Esophagus muscularis mucosa (tissue), 4 donors: ENCODE data around the gene L3MBTL4. TPM values are rescaled to one million over a fixed set of nuclear protein-coding genes. Genes with fewer than 3 reads are reported as not detected.

ENCODE experiments used
- DNase-seq: peaks from one replicate; pipeline ENCODE4 v3.0.0-alpha.2; 2017; ENCODE audit errors: extremely low spot score
- H3K27ac ChIP-seq, 4 donors: fragments of 200-600 bp; sonication (generic); replicated peaks in 1 of 4; 1 replicate in 3 of 4; 2 replicates in 1 of 4; pipeline ENCODE4 v1.5.1; 2016 to 2019; ENCODE audit warnings: mild to moderate bottlenecking in 1 of 4
- H3K27me3 ChIP-seq, 4 donors: fragments of 200-600 bp; sonication (generic); one replicate each; pipeline versions ENCODE4 v1.5.1 to v1.6.0; 2016 to 2019
- H3K36me3 ChIP-seq, 4 donors: fragments of 200-600 bp; sonication (generic); one replicate each; pipeline ENCODE4 v1.5.1; 2016 to 2019
- H3K4me1 ChIP-seq, 4 donors: fragments of 200-600 bp; sonication (generic); one replicate each; pipeline ENCODE4 v1.5.1; 2016 to 2019
- H3K4me3 ChIP-seq, 4 donors: fragments of 200-600 bp; sonication (generic); 1 replicate in 2 of 4; 2 replicates in 2 of 4; pipeline ENCODE4 v1.5.1; 2016 to 2019; ENCODE audit warnings: mild to moderate bottlenecking in 4 of 4, moderate library complexity in 1 of 4
- H3K9me3 ChIP-seq, 4 donors: fragments of 200-600 bp; sonication (generic); 1 replicate in 3 of 4; 2 replicates in 1 of 4; pipeline ENCODE4 v1.5.1; 2016 to 2019
- EP300 ChIP-seq: sonication (generic); formaldehyde crosslinking; IDR thresholded peaks from one replicate; pipeline ENCODE4 v1.6.1; 2017; ENCODE audit warnings: antibody characterized with exemption
- POLR2A ChIP-seq: fragments of 450-650 bp; IDR thresholded peaks from one replicate; pipeline ENCODE4 v1.6.1; 2017; ENCODE audit warnings: antibody characterized with exemption, moderate library complexity, mild to moderate bottlenecking, low read depth
- POLR2AphosphoS5 ChIP-seq, 2 donors: sonication (generic); formaldehyde crosslinking; IDR thresholded peaks; one replicate each; pipeline ENCODE4 v1.6.1; 2017; ENCODE audit warnings: antibody characterized with exemption in 2 of 2
- WGBS: methylation state at CpG from one replicate; pipeline ENCODE4 v1.1.5; 2018; 5-methylcytosine and 5-hydroxymethylcytosine counted together
- intact Hi-C: fragments of 100-400 bp; cut with DNase I; formaldehyde crosslinking; loops from one replicate; pipeline ENCODE4 v1.15.1; 2023
- total RNA-seq, 4 donors: library from RNA; depleted of rRNA; stranded (reverse); fragments of >200 nt; gene quantifications; one replicate each; pipeline versions ENCODE4 v1.1.0 to v1.2.1, GENCODE V29; 2016
- TF ChIP-seq, protein P1 (sequence below), 3 experiments: fragments of 200-600 bp in 2 of 3; fragments of 450-650 bp in 1 of 3; sonication (generic) in 2 of 3; IDR thresholded peaks; one replicate each; pipeline ENCODE4 v1.5.1; 2017 to 2019; ENCODE audit warnings: antibody characterized with exemption in 3 of 3, mild to moderate bottlenecking in 2 of 3, moderate library complexity in 1 of 3

The L3MBTL4 gene
- total RNA-seq, 4 donors from 2014 or later = 1.0 to 2.9 (median 1.6) TPM

DNA sequence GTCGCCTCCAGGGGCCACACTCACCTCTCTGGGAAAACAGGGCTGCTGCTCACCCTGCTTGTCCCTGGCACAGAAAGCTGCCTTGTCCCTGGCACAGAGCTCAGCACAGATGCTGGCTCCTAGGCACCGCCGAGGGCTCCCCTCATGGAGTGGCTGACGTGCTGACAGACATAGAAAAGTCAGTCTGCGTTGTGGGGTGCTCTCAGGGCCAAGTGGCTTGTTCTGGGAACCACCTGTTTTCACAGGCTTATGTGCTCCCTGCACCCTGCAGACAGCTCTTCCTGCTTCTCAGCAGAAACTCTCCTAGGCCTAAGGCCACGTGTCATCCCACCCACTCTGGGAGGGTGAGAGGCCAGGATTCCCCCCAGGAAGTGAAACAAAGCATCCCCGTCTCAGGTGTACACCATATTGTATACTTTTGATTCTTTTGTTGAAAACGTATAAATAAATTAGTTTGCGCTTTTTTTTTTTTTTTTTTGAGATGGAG, 434.7 kb downstream of the L3MBTL4 start:
- Histone ChIP-seq H3K27ac (no peak overlapping the region), H3K4me1 (no peaks in the 10 kb centered on the region), H3K4me3 (no peak overlapping the region), H3K36me3 (no peaks in the 10 kb centered on the region), H3K9me3 (no peaks in the 10 kb centered on the region), H3K27me3 (no peaks in the 10 kb centered on the region)
- WGBS = 81% methylated on average over 9 of the region's 9 CpGs
- intact Hi-C loops = no loop called here
- DNase-seq = peak; percentile 64
- TF ChIP-seq, protein P1, sequence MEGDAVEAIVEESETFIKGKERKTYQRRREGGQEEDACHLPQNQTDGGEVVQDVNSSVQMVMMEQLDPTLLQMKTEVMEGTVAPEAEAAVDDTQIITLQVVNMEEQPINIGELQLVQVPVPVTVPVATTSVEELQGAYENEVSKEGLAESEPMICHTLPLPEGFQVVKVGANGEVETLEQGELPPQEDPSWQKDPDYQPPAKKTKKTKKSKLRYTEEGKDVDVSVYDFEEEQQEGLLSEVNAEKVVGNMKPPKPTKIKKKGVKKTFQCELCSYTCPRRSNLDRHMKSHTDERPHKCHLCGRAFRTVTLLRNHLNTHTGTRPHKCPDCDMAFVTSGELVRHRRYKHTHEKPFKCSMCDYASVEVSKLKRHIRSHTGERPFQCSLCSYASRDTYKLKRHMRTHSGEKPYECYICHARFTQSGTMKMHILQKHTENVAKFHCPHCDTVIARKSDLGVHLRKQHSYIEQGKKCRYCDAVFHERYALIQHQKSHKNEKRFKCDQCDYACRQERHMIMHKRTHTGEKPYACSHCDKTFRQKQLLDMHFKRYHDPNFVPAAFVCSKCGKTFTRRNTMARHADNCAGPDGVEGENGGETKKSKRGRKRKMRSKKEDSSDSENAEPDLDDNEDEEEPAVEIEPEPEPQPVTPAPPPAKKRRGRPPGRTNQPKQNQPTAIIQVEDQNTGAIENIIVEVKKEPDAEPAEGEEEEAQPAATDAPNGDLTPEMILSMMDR (IDR thresholded peaks at IDR 0.05) = no peak
- TF ChIP-seq POLR2AphosphoS5 (IDR thresholded peaks at IDR 0.05) (no peak), POLR2A (no peak), EP300 (no peak)

DNA sequence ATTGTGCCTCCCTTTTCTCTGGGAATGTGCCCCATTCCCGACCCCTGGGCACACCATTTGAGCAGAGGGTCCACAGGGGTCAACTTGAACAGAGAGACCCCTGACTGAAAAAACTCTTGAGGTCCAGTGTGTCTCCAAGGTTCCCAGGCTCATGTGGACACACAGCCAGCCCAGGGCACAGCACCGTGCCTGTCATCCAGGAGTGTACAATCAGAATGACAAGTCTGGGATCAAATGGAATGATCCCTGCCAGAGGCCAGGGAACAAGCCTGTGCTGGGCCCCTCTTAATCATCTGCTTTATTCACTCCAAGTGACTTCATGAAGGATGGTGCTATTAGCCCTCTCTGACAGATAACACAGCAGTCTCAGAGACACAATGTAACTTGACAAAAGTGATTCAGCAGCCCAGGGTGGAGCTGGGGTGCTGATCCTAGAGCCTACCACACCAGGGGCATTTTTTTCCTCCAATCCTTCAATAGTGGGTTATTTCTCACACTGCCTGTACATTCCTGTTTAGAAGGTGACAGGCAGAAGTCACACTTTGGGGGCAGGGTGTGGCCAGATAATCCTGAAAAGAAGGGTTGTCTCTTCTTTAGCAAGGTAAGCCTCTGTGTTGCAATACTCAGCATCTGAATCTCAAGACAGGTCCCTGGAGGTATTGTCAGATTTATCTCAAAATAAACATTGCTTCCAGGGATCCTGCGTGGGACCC, 435.4 kb downstream of the L3MBTL4 start:
- no peak overlapping the region for H3K4me3 ChIP-seq
- no peaks in the 10 kb centered on the region for H3K36me3 ChIP-seq
- no peaks in the 10 kb centered on the region for H3K9me3 ChIP-seq
- no peaks in the 10 kb centered on the region for H3K27me3 ChIP-seq
- H3K4me1 ChIP-seq = no peaks in the 10 kb centered on the region
- TF ChIP-seq EP300 (no peak), POLR2A (no peak), POLR2AphosphoS5 (IDR thresholded peaks at IDR 0.05) (no peak)
- TF ChIP-seq, protein P1 (IDR thresholded peaks at IDR 0.05) = no peak
- peak; percentile 79 for DNase-seq
- H3K27ac ChIP-seq = no peak overlapping the region
- intact Hi-C loops = no loop called here
- WGBS = 62% methylated on average over 2 of the region's 3 CpGs

DNA sequence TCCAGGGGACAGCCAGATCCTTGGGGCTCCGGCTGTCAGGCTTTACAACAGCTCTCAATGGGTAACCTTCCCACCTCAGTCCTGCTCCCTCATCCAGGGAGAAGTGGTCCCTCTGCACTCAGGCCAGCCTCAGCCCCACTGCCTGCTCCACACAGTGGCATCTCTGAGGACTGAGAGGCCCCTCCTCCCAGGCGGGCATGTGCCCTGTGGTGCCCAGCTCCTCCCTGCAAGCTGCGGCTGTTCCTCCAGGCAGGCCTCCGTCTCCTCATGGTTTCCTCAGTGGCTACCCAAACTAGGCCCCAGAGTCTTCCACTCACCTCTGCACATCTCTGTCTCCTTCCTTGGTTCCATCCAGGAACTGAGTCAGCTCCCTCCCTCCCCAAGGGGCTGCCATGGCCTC, 437.7 kb downstream of the L3MBTL4 start:
- H3K4me1 ChIP-seq = no peaks in the 10 kb centered on the region
- DNase-seq = no peak
- no peaks in the 10 kb centered on the region for H3K9me3 ChIP-seq
- H3K4me3 ChIP-seq = no peak overlapping the region
- TF ChIP-seq POLR2AphosphoS5 (IDR thresholded peaks at IDR 0.05) = no peak
- no peak for TF ChIP-seq EP300
- no peak for TF ChIP-seq POLR2A
- TF ChIP-seq, protein P1 (IDR thresholded peaks at IDR 0.05) = no peak
- no peaks in the 10 kb centered on the region for H3K36me3 ChIP-seq
- 90% methylated on average over 3 of the region's 4 CpGs for WGBS
- intact Hi-C loops = no loop called here
- no peak overlapping the region for H3K27ac ChIP-seq
- H3K27me3 ChIP-seq = no peaks in the 10 kb centered on the region

DNA sequence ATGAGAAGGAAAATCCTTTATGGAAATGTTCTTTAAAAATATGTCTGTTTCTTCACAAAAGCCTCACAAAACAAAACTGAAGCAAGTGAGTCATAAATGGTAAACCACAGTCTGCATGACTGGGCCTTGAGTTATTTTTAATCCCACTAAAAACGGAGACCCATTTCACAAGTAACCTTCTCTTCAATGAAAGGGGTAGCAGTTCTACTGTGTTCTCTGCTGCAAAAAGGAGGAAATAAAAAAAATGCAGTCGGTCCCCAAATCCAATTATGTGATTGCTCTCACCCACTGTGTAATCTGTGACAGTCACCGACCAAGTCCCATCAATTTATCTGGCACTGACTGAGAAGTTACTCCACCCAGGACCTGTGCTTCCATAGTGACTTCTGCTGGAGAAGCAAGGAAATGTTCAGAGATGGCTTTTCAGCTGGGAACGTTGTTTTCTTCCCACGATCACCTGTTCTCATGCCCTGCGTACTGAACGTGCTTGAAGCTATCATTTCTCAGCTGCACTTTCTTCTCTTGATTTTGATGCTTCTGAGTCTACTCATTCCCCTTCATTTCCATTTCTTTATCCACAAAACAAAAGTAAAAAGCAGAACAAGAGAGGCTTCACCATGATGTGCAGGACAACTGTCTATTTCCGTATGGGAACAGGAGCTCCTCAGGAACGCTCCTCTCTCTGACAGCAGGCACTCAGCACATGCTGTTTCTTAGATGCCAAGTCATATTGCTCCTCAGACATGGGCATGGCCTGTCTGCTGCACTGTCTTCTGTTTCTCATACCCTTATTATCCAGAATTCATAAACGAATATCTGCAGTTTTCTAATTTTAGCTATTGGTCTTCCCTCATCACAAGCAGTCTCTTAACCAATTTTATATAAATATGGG, 439.4 kb downstream of the L3MBTL4 start:
- TF ChIP-seq POLR2A = no peak
- TF ChIP-seq POLR2AphosphoS5 (IDR thresholded peaks at IDR 0.05) = no peak
- no peak for TF ChIP-seq EP300
- TF ChIP-seq, protein P1 (IDR thresholded peaks at IDR 0.05) = no peak
- H3K36me3 ChIP-seq = no peaks in the 10 kb centered on the region
- no peak overlapping the region for H3K4me3 ChIP-seq
- H3K27me3 ChIP-seq = no peaks in the 10 kb centered on the region
- no peaks in the 10 kb centered on the region for H3K4me1 ChIP-seq
- DNase-seq = no peak
- intact Hi-C loops = no loop called here
- H3K9me3 ChIP-seq = no peaks in the 10 kb centered on the region
- H3K27ac ChIP-seq = no peak overlapping the region
- WGBS = 74% methylated on average over 10 of the region's 10 CpGs
